Measurements from ENCODE around the gene NAALADL2.
"Not testable (repeated sequence)": the region's sequence is repeated elsewhere in the genome, so short reads cannot be mapped to it uniquely, and the experiment has no call there.

NAALADL2 gene

DNA sequence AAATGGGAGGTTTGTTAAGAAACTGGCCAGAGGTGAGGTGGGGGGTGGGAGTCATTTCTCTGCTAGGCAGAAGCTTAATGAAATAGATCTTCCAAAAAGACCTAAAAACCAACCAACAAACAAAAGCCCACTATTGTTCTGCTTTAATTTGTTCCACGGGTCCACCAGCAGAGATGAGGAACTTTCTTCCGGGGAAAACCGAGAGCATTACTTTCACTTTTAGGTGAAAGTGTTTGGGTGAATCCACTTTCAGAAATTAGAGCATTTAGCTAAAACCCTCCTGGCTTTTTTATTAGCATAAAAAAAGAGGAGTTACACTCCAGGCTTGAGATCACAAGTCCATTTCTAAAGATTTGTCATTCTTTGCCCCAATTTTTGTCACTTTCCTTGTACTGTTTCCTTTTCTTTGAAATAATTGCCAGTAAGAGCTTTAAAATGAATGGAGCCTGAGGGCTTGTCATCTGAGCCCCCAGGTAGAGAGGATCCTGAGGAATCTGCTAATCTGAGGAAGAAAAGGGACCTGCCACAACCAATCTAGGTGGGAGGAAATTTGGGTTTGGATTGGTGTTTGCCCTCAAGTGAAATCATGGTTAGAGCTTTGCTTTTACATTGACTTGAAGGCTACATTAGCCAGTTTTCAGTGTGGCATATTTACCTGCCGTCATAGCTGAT, 667.6 kb downstream of the NAALADL2 start:
- DNase-seq, result peak; percentile 32

GRCh38 chr3:175528693-175529092, 669.6 kb downstream of the NAALADL2 start:
- DNase-seq, result not testable (repeated sequence)

GRCh38 chr3:175535351-175535750, 676.2 kb downstream of the NAALADL2 start:
- DNase-seq, result no peak

DNA sequence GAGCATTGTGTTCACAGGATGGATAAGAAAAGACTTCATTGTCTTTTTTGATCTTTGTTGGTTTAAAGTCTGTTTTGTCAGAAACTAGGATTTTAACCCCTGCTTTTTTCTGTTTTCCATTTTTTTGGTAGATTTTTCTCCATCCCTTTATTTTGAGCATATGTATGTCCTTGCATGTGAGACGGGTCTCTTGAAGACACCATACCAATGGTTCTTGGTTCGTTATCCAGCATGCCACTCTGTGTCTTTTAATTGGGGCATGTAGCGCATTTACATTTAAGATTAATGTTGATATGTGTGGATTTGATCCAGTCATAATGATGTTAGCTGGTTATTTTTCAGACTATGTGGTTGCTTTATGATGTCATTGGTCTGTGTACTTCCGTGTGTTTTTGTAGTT, 687.0 kb downstream of the NAALADL2 start:
- DNase-seq, result no peak

DNA sequence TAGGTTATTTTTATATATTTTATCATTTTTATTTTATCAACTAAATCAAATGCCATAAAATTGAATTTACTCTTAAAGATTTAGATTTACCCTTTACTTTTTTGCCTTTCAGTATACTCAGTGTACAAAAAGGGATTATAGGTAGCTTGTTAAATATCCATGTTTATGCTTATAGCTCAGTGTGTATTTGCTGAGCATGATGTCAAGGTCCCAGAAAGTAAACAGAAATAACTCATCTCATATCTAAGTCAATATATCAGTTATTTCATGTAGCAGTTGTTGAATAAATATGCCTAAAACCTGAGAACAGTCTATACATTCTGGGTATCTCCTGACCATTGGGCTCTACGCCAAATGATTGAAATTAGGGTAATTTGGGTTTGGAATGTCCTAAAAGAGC, 693.8 kb downstream of the NAALADL2 start:
- no peak for DNase-seq

GRCh38 chr3:175554801-175555200, 695.7 kb downstream of the NAALADL2 start:
- DNase-seq, result no peak

GRCh38 chr3:175558261-175558660, 699.1 kb downstream of the NAALADL2 start:
- DNase-seq, result no peak

DNA sequence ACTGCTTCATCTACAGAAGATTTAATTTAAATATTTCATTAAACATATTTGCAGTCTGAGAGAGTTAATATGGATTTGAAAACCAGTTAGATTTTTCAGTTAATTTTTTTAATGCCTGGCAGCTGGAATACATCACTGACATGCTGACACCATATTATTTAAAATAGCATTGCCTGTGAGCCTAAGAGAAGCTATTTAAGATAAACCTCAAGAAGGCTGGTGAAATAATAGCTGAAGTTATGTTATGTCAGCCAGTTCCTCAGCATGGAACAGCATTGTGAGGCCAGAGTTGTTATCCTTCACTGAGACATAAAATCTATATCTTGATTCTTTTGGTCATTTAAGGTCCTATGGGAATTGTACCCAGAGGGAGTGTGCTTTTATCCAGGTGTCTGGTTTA, 705.2 kb downstream of the NAALADL2 start:
- DNase-seq, result no peak

- DNase-seq, result no peak
These were observed 712.0 kb downstream of the NAALADL2 start for GRCh38 chr3:175571096-175571495.

- DNase-seq, result no peak
These were observed 714.1 kb downstream of the NAALADL2 start for GRCh38 chr3:175573226-175573625.

DNA sequence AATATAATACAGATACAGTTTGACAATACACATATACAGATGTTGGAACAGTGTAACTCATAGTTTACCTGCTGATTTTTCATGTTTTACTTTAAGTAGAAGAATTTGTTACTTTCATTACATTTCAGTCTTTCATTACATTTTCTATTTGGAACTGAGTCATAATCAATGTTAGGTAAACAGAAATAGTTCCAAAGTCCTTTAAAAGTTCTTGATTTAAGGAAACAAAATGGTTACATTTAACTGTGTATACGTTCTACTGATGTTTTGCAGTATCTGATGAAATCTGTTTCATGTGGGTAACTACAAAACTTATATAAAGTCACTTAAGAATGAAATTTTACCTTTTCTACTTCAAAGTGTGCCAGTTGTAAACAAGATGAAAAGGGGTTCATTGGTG, 721.2 kb downstream of the NAALADL2 start:
- DNase-seq, result no peak

DNA sequence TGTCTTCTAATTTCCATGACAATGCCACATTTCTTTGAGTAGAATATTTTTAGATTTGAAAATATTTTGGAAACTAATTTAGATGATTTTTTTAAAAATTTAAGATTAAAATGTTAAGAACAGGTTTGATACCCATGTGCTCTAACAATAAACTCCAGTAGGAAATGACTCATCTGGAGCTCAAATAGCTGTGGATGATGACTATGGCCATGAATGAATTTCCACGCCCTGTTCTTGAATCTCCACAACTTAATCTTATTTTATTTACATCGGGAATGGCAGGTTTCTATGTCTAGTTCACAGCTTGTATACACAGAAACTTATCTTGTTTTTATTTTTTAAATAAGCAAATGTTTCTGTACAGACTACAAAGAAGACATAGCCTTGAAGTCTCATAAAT, 726.8 kb downstream of the NAALADL2 start:
- DNase-seq, result no peak

DNA sequence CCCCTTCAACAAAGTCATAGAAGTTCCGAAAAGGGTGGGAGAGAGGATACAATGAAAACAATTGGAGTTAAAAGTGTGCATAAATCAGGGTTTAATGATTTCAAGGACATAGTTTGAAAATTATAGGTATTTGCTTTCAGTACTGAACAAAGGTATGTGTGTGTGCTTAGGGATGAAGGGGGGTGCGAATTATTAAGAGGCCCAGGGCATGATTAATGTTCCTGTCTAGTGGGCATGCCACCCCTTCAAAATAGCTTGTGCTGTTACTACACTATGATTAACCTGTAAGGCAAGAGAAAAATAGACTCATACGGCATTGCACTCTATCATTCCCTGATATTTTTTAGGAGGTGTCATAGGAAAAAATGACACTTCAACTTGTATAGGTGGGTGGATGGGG, 731.6 kb downstream of the NAALADL2 start:
- no peak for DNase-seq

- no peak for DNase-seq
These were observed 732.2 kb downstream of the NAALADL2 start for GRCh38 chr3:175591375-175591774.

DNA sequence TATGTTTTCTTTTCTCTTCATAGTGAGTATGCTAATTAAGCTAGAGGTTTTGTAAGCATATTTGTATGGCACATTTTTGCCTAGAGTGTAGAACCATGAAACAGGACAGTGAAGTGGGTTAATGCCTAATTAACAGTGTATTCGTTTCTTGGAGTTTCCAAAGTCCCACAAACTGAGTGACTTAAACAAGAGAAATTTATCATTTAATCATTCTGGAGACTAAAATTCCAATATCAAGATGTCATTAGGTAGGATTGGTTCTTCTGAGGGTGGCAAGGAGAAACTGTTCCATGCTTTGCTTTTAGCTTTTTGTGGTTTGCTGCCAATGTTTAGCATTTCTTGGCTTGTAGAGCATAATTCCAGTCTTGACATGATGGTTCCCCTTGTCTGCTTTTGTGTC, 734.2 kb downstream of the NAALADL2 start:
- DNase-seq, result no peak

DNA sequence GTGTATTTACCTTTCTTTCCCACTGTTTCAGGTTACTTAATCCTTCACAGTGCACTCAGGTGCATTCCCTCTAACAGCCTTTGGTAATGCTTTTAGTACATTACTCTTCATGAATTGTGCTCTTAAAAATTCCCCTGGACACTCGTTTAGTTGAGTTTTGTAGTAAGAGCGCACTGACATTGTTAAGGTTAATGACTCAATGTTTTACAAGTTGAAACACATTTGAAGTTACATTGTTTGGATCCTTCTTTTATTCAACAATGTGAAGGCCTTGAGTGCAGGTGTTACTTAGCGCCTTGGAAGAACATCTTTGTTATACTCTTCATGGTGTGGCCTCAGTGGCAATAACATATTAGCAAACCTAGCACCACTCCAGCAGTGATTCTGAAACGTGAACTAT, 739.6 kb downstream of the NAALADL2 start:
- DNase-seq, result no peak

DNA sequence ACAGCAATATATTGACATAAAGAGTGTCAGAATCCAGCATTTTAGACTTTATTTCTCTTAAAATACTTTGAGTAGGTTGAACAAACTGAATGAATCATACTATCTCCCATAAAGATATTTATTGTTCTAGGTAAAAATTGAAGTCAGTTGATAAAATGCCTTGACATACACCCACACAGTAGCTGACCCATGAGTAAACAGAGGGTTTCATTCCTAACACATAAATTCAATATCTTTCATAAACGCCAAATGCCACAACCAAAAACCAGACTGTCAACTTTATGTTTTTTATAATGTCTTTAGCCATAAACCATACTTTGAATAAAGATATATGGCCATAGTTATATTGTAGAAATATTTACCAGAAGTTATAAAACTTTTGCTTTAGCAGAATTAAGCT, 742.4 kb downstream of the NAALADL2 start:
- no peak for DNase-seq

DNA sequence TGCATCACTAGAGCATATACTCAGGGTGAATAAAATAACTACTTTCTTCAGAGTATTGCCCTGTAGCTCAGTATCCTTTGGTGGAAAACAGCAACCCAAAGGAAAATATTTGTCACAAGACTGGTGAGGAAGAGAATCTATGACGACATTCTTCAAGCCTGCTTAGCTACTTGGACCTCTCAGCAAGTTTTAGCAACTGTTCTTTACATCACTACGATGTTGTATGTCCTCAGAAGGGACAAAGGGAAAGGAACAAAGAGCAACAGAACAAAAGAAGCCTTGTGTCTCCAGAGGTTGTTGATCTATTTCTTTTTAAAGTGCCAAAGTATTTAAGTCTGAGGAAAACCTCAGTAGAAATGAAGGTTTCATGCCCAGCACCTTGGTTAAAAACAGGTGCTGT, 746.7 kb downstream of the NAALADL2 start:
- DNase-seq, result no peak

DNA sequence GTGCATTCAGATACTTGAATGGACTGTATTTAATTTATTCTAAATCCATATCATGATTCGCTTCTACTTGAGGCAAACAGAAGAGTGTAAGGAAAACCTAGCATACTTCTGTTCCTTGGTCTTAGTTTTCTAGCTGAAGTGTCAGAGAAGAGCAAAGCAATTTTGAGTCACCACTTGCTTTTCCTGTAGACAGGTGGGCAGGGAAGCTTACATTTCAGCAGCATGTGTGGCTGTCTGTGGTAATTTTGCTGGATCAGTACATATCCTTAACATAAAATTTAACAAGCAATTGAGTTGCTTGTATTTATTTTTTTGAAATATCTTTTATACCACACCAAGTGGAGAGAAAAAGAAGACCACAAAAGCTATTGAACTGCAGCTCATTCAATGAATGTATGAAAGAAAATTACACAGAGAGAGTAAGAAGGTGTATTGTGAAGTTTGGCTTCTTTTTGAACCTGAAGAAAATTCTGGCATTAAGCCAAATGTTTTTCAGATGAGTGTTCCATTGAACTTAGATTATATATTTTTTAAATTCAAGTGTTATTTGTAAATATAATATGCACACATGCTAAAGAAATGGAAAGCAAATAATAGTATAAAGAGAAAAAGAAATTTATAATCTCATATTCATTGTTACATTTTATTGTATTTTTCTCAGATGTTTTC, 747.6 kb downstream of the NAALADL2 start:
- DNase-seq, result no peak

DNA sequence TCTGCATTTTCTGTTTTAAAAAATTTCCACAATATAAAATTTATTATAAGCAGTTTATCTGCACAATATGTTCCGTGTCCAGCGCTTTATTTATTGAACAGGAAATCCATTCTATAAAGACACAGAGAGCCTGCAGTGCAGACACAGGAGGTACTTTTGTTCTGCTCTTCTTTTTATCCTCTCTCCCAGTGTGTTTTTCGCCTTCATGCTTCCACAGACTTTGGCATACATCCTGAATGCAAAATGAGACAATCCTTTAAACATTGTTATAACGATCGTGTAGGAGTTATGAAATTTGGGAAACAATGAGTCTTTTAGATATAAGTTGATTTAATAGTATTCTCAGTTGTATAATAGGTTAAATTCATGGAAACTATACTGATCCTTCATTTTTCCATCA, 749.2 kb downstream of the NAALADL2 start:
- DNase-seq, result no peak

- no peak for DNase-seq
These were observed 749.8 kb downstream of the NAALADL2 start for GRCh38 chr3:175608911-175609310.

GRCh38 chr3:175612487-175613196, 753.5 kb downstream of the NAALADL2 start:
- no peak for DNase-seq

DNA sequence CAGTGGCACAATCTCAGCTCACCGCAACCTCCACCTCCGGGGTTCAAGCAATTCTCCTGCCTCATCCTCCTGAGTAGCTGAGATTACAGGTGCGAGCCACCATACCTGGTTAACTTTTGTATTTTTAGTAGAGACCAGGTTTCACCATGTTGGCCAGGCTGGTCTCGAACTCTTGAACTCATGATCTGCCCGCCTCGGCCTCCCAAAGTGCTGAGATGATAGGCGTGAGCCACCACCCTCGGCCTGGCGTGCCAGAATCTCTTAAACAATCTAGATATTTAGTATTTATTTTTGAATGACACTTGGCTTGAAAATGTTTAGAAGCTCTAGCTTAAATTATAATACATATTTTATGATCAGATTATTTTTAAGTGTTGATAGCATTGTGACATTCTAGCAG, 755.0 kb downstream of the NAALADL2 start:
- DNase-seq, result not testable (repeated sequence)

GRCh38 chr3:175617247-175617646, 758.1 kb downstream of the NAALADL2 start:
- no peak for DNase-seq
